GM10248 (cell line): ENCODE data around the gene ZSCAN26.
"Not testable (repeated sequence)": the region's sequence is repeated elsewhere in the genome, so short reads cannot be mapped to it uniquely, and the experiment has no call there.

ENCODE experiments used
- CTCF ChIA-PET: fragments of 300-600 bp; sonication (Branson Sonifier 250); formaldehyde crosslinking; extraction: SDS; loops from one replicate; lab custom pipeline; 2021; ENCODE audit warnings: antibody characterized with exemption; lab: Yijun Ruan, JAX
- POLR2A ChIA-PET: fragments of 350-650 bp; sonication (Branson Sonifier 250); formaldehyde crosslinking; extraction: SDS; loops from one replicate; lab custom pipeline; 2020; ENCODE audit warnings: antibody characterized with exemption; lab: Yijun Ruan, JAX
- DNase-seq: peaks from one replicate; pipeline ENCODE4 v3.0.0; 2012; ENCODE audit errors: extremely low spot score
- CTCF ChIP-seq: IDR thresholded peaks from 2 replicates; pipeline ENCODE4 v1.5.1; 2012; ENCODE audit warnings: mild to moderate bottlenecking, low read depth; ENCODE audit errors: extremely low read depth, missing control alignments, control extremely low read depth

ZSCAN26 gene

DNA sequence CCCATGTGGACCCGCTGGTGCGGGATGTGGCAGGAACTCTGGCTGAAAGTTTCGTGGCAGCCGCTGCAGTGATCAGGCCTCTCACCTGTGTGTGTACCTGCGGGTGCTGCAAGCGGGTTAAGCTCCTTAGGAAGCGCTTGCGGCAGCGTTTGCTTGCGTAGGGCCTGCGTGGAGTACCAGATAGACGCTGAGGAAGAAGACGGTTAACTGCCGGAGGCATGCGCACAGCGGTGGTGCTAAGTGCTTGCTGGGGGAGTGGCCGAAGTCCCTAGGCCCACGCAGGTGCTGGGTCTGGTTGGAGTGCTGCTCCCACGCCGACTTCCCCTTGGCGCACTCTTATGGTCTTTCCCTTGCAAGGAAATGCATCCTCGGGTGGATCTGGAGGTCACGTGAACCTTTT lies 46.0 kb downstream of the ZSCAN26 start:
- no peak for TF ChIP-seq CTCF
- DNase-seq: no peak
- ChIA-PET CTCF (no interaction called here), POLR2A (no interaction called here)

GRCh38 chr6:28315628-28316027 lies 48.7 kb downstream of the ZSCAN26 start:
- TF ChIP-seq CTCF: no peak
- POLR2A ChIA-PET: no interaction called here
- DNase-seq: no peak
- CTCF ChIA-PET: no interaction called here

DNA sequence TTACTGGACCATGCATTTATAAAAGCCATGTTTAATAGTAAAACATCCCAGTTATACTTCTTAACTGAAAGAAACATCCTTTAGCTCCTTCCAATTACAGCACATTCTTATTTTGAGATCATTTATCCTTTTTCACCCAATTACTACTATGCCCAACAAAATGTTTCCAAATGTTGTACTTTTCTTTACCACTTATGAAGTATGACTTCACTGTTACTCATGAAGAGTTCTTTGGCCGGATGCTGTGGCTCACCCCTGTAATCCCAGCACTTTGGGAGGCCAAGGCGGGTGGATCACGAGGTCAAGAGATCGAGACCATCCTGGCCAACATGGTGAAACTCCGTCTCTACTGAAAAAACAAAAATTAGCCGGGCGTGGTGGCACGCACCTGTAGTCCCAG lies 50.9 kb downstream of the ZSCAN26 start:
- CTCF ChIA-PET: interaction anchor here (1.1 kb wide), 1 partner anchor 32 kb away, joined by 3 read pairs; no protein-coding TSS in a partner anchor
- POLR2A ChIA-PET, DNase-seq: not testable (repeated sequence)

DNA sequence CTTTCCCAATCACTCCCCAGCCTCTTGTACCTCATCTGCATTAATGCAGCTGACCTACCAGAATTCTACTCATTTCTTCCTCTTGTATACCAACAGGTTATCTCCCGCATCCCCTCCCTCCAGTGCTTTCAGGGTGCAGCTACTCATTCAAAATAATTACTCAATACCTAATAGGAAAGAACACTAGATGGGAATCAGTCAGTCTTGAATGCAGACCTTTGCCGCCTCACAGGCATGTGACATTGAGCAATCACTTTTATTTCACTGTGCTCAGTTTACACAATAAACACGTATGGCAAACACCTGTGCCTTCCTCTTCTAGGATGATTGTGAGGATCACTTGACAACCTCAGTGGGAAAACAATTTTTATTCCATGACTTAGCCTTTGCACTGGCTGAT lies 55.7 kb downstream of the ZSCAN26 start:
- no peak for TF ChIP-seq CTCF
- no peak for DNase-seq
- ChIA-PET POLR2A (no interaction called here), CTCF (no interaction called here)

GRCh38 chr6:28323813-28324424 lies 57.0 kb downstream of the ZSCAN26 start:
- ChIA-PET CTCF (interaction anchor here (0.7 to 1.3 kb wide), 2 partner anchors 32 to 42 kb away, joined by 3 to 6 read pairs; partner anchors contain the start of gene PGBD1), POLR2A (no interaction called here)
- no peak for TF ChIP-seq CTCF
- no peak for DNase-seq

- no peak for DNase-seq
- ChIA-PET POLR2A (no interaction called here), CTCF (no interaction called here)
- no peak for TF ChIP-seq CTCF
Measured at GRCh38 chr6:28326371-28326948, 59.5 kb downstream of the ZSCAN26 start.
